Calu3 (cell line): Measurements from ENCODE around the gene TPBGL. TPM values are rescaled to one million over a fixed set of nuclear protein-coding genes. Genes with fewer than 3 reads are reported as not detected.

Source experiments
- BruUV-seq: library from RNA; stranded (reverse); fragments of 400-500 nt; replicated peaks from 2 replicates; lab custom pipeline; 2021; lab: Mats Ljungman, UMichigan
- CTCF ChIA-PET: fragments of 300-600 bp; sonication (Branson Sonifier 250); formaldehyde crosslinking; loops from one replicate; lab custom pipeline; 2022; ENCODE audit warnings: antibody characterized with exemption; lab: Charles Lee
- DNase-seq: peaks from one replicate; pipeline ENCODE4 v3.0.0; 2022
- H3K27ac Mint-ChIP-seq: one replicate; pipeline ENCODE4 v1.8.0; 2022; ENCODE audit warnings: mixed read lengths; ENCODE audit not compliant: unreplicated experiment
- H3K27me3 Mint-ChIP-seq: one replicate; pipeline ENCODE4 v1.8.0; 2022; ENCODE audit warnings: mixed read lengths; ENCODE audit not compliant: unreplicated experiment
- H3K36me3 Mint-ChIP-seq: one replicate; pipeline ENCODE4 v1.8.0; 2022; ENCODE audit warnings: mild to moderate bottlenecking, moderate library complexity, mixed read lengths; ENCODE audit not compliant: insufficient read depth, unreplicated experiment
- H3K4me1 Mint-ChIP-seq: one replicate; pipeline ENCODE4 v1.8.0; 2022; ENCODE audit warnings: mild to moderate bottlenecking, low read depth, mixed read lengths; ENCODE audit not compliant: unreplicated experiment
- H3K4me3 Mint-ChIP-seq: one replicate; pipeline ENCODE4 v1.8.0; 2022; ENCODE audit warnings: mild to moderate bottlenecking, low read depth, moderate library complexity, mixed read lengths; ENCODE audit not compliant: unreplicated experiment
- H3K9me3 Mint-ChIP-seq: one replicate; pipeline ENCODE4 v1.8.0; 2022; ENCODE audit warnings: low read depth, mixed read lengths; ENCODE audit not compliant: unreplicated experiment
- CTCF ChIP-seq: fragments of 200-600 bp; IDR thresholded peaks from one replicate; pipeline ENCODE4 v1.8.0; 2022; ENCODE audit warnings: antibody characterized with exemption; ENCODE audit not compliant: unreplicated experiment
- intact Hi-C: fragments of 100-400 bp; cut with micrococcal nuclease; formaldehyde crosslinking; loops from one replicate; pipeline ENCODE4 v1.10.0; 2022; ENCODE audit not compliant: unreplicated experiment
- total RNA-seq: library from RNA; stranded (reverse); gene quantifications from 2 replicates; pipeline ENCODE4 v1.2.3, GENCODE V29; 2022

TPBGL gene
- total RNA-seq, 1 experiment from 2014 or later: not detected

DNA sequence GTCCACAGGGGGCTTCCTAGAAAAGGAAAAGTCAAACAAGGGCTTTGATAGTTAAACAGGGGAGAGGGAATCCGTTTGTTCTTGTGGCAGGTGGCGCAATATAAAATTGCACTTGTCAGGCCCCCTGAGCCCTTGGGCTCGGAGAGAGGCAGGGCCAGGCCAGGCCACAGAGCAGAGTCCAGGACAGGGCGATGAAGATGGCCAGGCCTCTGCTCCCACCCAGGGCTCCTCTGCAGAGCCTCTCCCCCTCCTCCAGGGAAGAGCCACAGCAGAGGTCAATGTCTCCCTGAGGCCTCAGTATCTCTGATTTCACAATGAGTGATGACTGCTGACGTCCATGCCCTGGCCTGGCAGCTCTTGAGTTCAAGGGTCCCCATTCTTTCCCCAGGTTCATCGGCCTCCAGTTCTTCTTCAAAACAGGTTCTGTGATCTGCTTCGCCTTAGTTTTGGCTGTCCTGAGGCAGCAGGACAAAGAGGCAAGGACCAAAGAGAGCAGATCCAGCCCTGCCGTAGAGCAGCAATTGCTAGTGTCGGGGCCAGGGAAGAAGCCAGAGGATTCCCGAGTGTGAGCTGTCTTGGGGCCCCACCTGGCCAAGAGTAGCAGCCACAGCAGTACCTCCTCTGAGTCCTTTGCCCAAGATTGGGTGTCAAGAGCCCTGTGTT lies 36.4 kb upstream of the TPBGL start:
- H3K27me3 Mint-ChIP-seq: peaks cover 39% of the 10 kb centered on the region
- no peaks in the 10 kb centered on the region for H3K9me3 Mint-ChIP-seq
- BruUV-seq: no TSS peak
- intact Hi-C loops: loop anchor here (2.0 kb wide), 1 partner anchor 275 kb away; no protein-coding TSS in a partner anchor
- no peak overlapping the region for H3K27ac Mint-ChIP-seq
- H3K4me1 Mint-ChIP-seq: no peaks in the 10 kb centered on the region
- no peak overlapping the region for H3K4me3 Mint-ChIP-seq
- CTCF ChIA-PET: interaction anchor here (0.6 to 7.7 kb wide), 12 partner anchors 8 to 274 kb away, joined by 3 to 148 read pairs (median 7); partner anchors contain the start of gene TPBGL
- no peak for DNase-seq
- no peaks in the 10 kb centered on the region for H3K36me3 Mint-ChIP-seq
- no peak for TF ChIP-seq CTCF

DNA sequence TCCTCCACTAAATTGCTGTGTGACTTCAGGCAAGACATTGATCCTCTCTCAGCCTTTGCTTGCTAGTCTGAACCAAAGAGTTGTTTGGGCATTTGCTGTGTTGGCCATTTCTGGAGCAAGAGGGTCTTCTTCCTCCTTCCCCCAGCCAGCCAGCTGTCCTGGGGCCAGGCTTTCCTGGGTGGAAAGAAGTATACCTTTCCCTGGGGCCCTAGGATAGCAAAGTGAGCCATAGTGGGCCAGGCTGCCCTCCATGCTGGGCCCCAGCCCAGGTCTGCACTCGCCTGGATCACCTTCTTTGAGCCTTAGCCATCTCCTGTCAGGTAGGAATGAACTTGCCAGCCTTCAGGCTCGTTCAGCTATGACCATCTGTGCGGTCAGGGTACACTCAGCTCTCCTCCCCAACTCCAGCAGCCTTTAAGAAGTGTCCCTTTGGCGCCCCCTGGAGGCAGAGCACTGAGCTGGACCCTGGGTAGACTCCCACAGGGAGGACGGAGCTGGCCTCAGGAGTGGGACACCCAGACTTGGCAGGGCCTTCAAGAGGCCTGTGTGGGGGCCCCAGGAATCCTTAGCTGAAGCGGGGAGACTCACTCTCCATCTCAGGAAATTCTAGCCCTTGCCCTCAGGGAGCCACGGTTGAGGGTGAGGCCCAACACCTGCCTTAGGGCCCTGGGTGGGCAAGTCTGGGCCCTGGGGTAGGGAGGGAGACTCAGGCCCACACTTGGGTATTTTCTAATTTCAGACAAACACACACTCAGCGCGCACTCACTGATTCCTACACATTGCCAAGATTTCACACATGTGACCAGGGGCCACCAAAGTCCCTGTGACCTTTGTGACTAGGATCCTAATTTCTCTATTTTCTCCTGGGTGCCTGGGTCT lies 35.6 kb upstream of the TPBGL start:
- H3K36me3 Mint-ChIP-seq: no peaks in the 10 kb centered on the region
- DNase-seq: peak; percentile 92
- peak; percentile 88 for TF ChIP-seq CTCF
- H3K4me3 Mint-ChIP-seq: no peak overlapping the region
- BruUV-seq: no TSS peak
- no peaks in the 10 kb centered on the region for H3K4me1 Mint-ChIP-seq
- peaks cover 31% of the 10 kb centered on the region for H3K27me3 Mint-ChIP-seq
- intact Hi-C loops: loop anchor here (1.0 to 2.0 kb wide), 3 partner anchors 61 to 276 kb away; no protein-coding TSS in a partner anchor
- CTCF ChIA-PET: interaction anchor here (0.6 to 7.7 kb wide), 14 partner anchors 9 to 275 kb away, joined by 3 to 148 read pairs (median 6); partner anchors contain the start of gene TPBGL
- H3K9me3 Mint-ChIP-seq: no peaks in the 10 kb centered on the region
- H3K27ac Mint-ChIP-seq: no peak overlapping the region

- DNase-seq: no peak
- Mint-ChIP-seq H3K4me1 (no peaks in the 10 kb centered on the region), H3K27ac (no peak overlapping the region), H3K9me3 (no peaks in the 10 kb centered on the region), H3K27me3 (peaks cover 29% of the 10 kb centered on the region), H3K36me3 (no peaks in the 10 kb centered on the region), H3K4me3 (no peak overlapping the region)
- intact Hi-C loops: loop anchor here (1.0 to 2.0 kb wide), 3 partner anchors 61 to 277 kb away; no protein-coding TSS in a partner anchor
- TF ChIP-seq CTCF: no peak
- no TSS peak for BruUV-seq
- CTCF ChIA-PET: interaction anchor here (0.5 to 7.7 kb wide), 14 partner anchors 9 to 1608 kb away, joined by 3 to 148 read pairs (median 7); partner anchors contain the start of genes FAM168A and TPBGL
Measured at GRCh38 chr11:75205564-75206020, 35.0 kb upstream of the TPBGL start.

DNA sequence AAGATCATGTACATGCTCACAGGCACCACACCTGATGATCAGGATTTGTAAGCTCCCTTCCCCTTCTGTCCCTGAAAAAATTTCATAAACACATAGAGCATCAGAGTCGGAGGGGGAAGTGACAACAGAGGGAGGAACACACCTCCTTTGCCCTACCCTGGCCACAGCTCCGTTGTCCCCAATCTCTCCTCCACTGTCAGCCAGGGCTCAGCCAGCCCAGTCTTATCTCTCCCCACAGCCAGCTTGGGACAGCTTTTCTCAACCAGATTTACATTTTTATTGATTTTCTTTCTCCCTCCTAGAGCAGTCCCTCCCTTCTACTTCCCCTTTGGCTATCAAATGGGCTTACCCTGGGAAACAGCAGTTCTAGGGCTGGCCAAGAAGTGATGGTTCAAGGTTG lies 32.1 kb upstream of the TPBGL start:
- intact Hi-C loops: no loop called here
- CTCF ChIA-PET: interaction anchor here (1.3 to 7.7 kb wide), 2 partner anchors 66 to 186 kb away, joined by 4 to 148 read pairs; no protein-coding TSS in a partner anchor

More for the DNA sequence above, 32.1 kb upstream of the TPBGL start:
- no TSS peak for BruUV-seq
- no peaks in the 10 kb centered on the region for H3K4me1 Mint-ChIP-seq
- DNase-seq: no peak
- TF ChIP-seq CTCF: no peak
- H3K36me3 Mint-ChIP-seq: no peaks in the 10 kb centered on the region
- H3K27ac Mint-ChIP-seq: no peak overlapping the region
- no peak overlapping the region for H3K4me3 Mint-ChIP-seq
- peaks cover 34% of the 10 kb centered on the region for H3K27me3 Mint-ChIP-seq
- H3K9me3 Mint-ChIP-seq: no peaks in the 10 kb centered on the region
